Mononuclear cell (primary cell): ENCODE data around the gene UBTD1. TPM values are rescaled to one million over a fixed set of nuclear protein-coding genes. Genes with fewer than 3 reads are reported as not detected.

Experiments used
- H3K27me3 ChIP-seq: 2 replicates; pipeline ENCODE4 v1.6.0; 2011; ENCODE audit warnings: low read length, control low read depth; ENCODE audit not compliant: insufficient read depth
- H3K4me1 ChIP-seq: 2 replicates; pipeline ENCODE4 v1.5.1; 2011; ENCODE audit warnings: mild to moderate bottlenecking, low read length, control low read depth; ENCODE audit not compliant: insufficient read depth
- H3K4me3 ChIP-seq: 2 replicates; pipeline ENCODE4 v1.5.1; 2011; ENCODE audit warnings: mild to moderate bottlenecking, low read length, moderate library complexity
- H3K9me3 ChIP-seq: 2 replicates; pipeline ENCODE4 v1.5.1; 2011; ENCODE audit warnings: low read depth, mild to moderate bottlenecking, control low read depth, low read length
- total RNA-seq: library from RNA; depleted of rRNA; stranded (reverse); fragments of >200 nt; gene quantifications from one replicate; pipeline ENCODE4 v1.2.3, GENCODE V29; 2012

Gene UBTD1
- total RNA-seq, 1 donor = 6.3 TPM

DNA sequence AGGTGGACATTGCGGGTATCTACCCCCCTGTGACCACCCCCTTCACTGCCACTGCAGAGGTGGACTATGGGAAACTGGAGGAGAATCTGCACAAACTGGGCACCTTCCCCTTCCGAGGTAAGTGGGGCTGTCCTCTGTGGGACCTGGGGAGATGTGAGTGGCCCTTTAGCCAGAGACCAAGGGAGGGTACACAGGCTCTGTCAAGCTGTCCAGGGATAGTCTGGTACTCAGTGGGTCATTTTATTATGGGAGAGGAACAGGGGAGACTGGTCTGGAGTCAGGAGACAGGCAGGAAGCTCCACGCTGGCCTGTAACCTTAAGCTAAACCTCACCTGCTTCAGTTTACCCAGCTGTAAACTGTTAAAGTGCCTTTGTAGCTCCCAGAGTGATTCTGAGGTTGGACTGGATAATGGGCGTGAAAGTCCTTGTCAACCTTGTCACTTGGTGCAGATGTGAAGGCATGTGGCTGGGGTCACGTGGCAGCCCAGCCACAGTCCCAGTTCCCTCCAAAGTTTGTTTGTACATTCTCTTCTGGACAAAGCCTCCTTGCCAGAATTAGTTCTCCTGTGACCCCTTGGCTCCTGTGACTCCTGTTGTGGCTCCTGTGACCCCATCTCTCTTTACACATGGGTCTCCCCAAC is 86.2 kb downstream of the UBTD1 start:
- Histone ChIP-seq H3K4me3 (no peak overlapping the region), H3K9me3 (no peaks in the 10 kb centered on the region), H3K4me1 (no peaks in the 10 kb centered on the region), H3K27me3 (no peaks in the 10 kb centered on the region)

DNA sequence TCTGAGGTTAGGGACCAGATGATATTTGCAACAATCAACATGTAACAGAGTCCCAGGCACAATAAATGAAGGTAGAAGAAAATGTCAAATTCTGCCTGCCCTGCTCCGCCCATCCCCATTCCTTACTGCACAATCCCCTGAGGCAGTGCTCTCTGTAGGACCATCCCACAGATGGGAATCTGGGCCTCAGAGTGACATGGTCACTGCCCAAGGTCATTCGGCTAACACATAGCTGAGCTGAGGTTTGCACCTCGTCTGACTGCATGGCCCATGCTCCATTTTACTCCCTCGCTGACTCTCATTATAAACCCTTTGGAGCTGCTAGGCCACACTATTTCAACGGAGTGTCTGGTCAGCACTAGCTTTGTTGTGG is 86.7 kb downstream of the UBTD1 start:
- Histone ChIP-seq H3K4me1 (no peaks in the 10 kb centered on the region), H3K4me3 (no peak overlapping the region), H3K9me3 (no peaks in the 10 kb centered on the region), H3K27me3 (no peaks in the 10 kb centered on the region)

DNA sequence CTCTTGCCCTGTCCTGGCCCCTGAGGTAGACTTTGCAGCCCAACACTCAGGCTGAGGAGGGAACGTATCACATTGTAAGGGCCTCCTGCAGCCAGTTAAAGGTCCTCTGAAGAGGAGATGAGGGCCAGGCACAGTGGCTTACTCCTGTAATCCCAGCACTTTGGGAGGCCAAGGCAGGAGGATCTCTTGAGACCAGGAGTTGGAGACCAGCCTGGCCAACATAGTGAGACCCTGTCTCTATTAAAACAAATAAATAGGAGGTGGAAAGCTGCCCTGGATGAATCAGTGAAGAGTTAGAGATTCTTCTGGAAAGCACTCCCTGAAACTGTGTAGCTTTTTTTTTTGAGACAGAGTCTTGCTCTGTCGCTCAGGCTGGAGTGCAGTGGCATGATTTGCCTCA is 88.5 kb downstream of the UBTD1 start:
- Histone ChIP-seq H3K27me3 (no peaks in the 10 kb centered on the region), H3K4me3 (no peak overlapping the region), H3K4me1 (no peaks in the 10 kb centered on the region), H3K9me3 (no peaks in the 10 kb centered on the region)

DNA sequence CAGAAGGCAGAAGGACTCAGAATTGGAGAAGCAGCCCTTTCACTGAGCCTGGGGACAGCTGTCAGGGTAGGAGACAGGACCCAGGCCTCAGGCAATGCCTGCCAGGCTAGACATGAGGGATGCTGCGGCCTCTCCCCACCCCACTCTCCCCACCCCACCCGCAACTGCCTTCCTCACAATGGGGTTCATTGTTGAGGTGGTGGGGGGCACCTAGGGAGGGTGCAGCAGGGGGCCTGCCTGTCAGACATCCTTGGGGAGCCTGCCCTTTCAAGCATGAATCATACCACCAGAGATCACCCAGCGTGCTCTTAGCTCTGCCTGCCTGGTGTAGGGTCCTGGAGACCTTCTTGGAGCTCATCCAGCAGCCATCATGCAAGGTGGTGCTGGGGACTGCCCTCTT is 90.8 kb downstream of the UBTD1 start, which contains the start of gene C10orf62:
Gene C10orf62, plus strand, starts transcription at position 243 of the 400 bp plus-strand sequence. CDS start 177 bp downstream, outside the sequence.
- Histone ChIP-seq H3K4me3 (no peak within 1 kb of the TSS), H3K9me3 (no peaks in the 10 kb centered on the region), H3K27me3 (no peaks in the 10 kb centered on the region)

DNA sequence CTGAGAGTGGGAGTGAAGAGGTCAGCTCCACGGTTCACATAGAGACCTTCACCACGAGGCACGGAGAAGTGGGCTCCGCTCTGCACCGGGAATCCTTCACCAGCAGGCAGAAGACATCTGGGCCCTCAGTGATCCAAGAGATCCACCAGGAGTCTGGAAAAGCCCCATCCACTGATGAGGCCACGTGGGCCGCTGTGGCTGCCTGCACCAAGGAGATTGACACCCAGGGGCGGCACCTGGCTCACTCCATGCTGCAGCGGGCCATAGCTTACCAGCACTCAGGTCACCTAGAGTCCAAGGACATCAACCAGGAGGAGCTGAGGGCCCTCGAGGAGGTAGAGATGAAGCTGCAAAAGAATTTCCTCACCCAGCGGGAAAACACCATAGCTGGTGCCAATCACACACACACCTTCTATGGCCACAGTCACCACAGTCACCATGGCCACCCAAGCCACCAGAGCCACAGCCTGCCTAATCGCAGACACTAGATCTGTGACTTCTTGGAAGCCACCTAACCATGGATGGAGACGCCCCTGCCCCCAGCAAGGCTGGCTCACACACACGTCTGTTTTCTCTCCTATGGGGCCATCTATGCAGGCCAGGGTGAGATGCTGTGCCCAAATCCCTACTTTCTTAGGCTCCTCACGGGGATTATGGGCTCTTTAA is 91.5 kb downstream of the UBTD1 start:
- Histone ChIP-seq H3K9me3 (no peaks in the 10 kb centered on the region), H3K27me3 (no peaks in the 10 kb centered on the region), H3K4me1 (no peaks in the 10 kb centered on the region), H3K4me3 (no peak overlapping the region)

More for the DNA sequence above, 90.8 kb downstream of the UBTD1 start, which contains the start of gene C10orf62:
- H3K4me1 ChIP-seq = no peaks in the 10 kb centered on the region

DNA sequence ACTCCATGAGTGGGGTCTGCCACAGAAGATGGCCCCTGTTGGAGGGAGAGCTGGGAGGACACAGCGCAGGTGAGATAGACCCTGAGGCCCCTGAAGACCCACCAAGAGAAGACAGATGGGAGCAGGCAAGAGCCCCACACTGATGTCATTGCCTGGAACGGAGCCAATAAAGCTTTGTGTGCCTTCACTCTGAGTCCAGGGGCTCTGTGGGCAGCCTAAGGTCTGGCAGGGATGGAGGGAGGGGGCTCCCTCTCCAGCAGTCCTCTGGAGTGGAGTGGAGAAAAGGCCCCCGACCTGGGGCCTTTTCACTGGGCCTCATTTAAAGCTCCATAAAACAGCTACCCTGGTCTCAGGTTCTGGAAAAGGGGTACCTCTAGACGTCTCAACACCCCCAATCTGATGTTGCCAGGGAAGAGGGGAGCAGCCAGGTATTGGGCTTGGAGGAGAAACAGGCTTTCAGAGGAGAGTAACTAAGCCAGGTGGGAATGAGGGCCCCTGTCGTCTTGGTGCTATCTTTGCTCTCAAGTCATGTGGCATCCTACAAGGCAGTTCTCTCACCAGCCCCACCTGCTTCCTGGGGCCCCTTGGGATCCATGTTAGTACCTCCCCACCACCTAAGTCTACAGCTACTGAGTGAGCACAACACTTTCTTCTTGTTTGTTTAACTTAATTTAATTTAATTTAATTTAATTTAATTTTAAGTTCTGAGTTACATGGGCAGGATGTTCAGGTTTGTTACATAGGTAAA is 92.2 kb downstream of the UBTD1 start:
- H3K9me3 ChIP-seq = no peaks in the 10 kb centered on the region
- no peaks in the 10 kb centered on the region for H3K4me1 ChIP-seq
- H3K4me3 ChIP-seq = no peak overlapping the region
- no peaks in the 10 kb centered on the region for H3K27me3 ChIP-seq

DNA sequence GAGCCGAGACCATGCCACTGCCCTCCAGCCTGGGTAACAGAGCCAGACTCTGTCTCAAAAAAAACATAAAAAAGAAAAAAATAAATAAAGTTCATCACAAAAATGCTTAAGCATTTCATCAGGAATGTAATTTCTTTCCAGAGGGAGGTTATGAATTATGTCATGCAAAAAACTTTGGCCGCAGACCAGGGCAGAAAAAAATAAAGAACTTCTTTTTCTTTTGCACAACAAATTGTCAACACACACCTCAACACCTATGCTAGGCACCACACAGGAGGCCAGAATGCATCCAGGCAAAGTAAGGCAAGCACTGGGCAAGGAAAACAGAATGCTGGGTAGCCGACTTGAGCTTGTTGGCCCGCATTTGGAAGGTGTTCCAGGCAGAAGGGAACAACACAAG is 94.7 kb downstream of the UBTD1 start:
- Histone ChIP-seq H3K9me3 (no peaks in the 10 kb centered on the region), H3K27me3 (no peaks in the 10 kb centered on the region), H3K4me1 (no peaks in the 10 kb centered on the region), H3K4me3 (no peak overlapping the region)

DNA sequence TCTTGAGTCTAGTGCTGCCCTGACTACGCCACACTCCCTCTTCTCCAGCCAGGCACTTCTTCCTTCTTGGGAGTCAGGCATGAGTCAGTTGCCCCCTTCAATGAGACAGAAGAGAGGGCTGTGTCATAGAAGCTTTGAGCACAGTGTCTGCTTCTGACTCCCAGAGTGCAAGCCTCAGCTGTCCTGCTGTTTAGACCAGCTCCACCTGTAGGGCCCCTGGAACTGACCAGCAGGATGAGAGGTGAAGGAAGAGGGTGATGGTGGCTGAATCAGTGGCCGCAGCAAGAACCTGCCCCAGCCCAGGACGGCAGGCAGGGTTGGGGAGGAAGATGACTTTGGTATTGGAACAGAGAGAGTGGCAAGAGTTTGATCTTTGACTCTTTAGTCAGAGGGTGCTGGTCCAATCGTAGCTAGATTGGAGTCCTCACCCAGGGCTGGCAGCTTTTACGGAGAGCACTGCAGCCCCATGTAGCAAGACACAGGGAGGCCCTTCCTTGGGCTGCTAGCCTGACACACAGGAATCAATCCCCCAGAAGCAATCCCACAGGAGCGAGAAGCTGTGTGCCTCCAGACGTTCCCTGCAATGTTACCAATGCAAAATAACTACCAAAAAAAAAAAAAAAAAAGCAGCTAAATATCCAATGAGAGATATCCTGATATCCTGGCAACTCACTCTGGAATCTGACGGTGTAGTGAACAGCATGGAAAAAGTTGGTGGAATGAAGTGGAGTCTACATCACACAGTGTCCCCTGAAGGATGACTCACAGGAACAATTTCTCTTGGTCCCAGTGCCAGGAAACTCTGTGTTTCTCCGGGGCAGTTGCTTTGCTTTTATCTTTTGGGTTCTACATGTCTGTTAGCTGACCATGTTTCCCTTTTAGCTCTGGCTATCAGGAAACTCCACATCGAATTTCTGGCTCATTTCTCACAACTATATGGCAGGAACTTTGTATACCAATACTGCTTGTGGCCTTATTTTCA is 97.7 kb downstream of the UBTD1 start:
- H3K27me3 ChIP-seq = no peaks in the 10 kb centered on the region
- H3K4me3 ChIP-seq = no peak overlapping the region
- H3K9me3 ChIP-seq = no peaks in the 10 kb centered on the region
- H3K4me1 ChIP-seq = no peaks in the 10 kb centered on the region

DNA sequence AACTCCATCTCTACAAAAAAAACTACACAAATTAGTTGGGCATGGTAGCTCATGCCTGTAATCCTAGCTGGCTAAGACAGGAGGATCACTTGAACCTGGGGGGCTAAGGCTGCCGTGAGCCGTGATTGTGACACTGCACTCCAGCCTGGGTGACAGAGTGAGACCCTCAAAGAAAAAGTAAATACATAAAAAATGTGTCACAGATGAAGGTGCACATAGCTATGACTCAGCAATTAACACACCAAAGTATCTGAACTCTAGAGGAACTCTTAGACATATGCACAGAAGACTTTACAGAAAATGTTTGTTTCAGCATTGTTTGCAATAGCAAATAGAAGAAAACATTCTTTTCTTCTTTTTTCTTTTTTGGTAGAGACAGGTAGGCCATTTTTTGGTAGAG is 99.1 kb downstream of the UBTD1 start:
- Histone ChIP-seq H3K27me3 (no peaks in the 10 kb centered on the region), H3K4me3 (no peak overlapping the region), H3K4me1 (no peaks in the 10 kb centered on the region), H3K9me3 (no peaks in the 10 kb centered on the region)

DNA sequence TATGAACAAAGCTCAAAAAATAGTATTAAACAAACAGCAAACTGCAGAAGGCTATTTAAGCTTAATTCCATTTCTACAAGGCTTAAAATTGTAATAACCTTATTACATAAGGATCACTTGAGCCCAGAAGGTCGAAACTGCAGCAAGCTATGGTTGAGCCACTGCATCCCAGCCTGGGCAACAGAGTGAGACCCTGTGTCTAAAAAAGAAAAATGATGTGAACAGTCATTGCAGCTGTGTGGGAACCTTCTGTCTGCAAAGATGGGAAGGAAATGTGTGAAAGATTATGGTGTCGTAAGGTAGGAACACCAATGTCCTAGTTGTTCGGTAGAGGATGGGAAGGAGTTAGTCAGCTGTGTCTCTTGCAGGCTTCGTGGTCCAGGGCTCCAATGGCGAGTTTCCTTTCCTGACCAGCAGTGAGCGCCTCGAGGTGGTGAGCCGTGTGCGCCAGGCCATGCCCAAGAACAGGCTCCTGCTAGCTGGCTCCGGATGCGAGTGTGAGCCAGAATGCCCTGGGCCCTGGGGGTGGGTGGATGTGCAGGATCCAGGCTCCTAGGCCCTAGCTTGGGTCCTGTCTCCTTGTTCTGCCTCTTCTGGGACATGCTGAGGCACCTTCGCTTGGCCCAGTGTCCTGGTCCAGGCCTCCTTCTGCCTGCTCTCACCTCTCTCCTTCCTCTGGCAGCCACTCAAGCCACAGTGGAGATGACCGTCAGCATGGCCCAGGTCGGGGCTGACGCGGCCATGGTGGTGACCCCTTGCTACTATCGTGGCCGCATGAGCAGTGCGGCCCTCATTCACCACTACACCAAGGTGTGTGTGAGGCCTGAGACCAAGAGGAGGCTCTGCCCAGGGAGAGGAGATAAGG is 99.9 kb downstream of the UBTD1 start:
- Histone ChIP-seq H3K4me3 (no peak overlapping the region), H3K27me3 (no peaks in the 10 kb centered on the region), H3K9me3 (no peaks in the 10 kb centered on the region), H3K4me1 (no peaks in the 10 kb centered on the region)

DNA sequence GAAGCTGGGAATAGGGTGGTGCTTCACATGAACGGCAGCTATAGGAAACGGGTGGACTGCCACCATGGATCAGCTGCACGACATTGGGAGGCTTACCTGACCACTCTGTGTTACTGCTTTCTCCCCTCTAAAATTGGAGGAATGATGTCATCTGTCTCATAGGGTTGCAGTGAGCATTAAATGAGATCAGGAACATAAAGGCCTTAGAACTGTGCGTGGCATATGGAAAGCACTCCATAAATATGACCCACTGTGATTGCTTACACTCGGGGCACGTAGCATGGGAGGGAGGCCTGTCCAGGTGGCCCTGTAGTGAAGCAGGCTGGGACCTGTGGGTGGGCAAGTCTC is 100.5 kb downstream of the UBTD1 start:
- Histone ChIP-seq H3K4me3 (no peak overlapping the region), H3K4me1 (no peaks in the 10 kb centered on the region), H3K9me3 (no peaks in the 10 kb centered on the region), H3K27me3 (no peaks in the 10 kb centered on the region)

DNA sequence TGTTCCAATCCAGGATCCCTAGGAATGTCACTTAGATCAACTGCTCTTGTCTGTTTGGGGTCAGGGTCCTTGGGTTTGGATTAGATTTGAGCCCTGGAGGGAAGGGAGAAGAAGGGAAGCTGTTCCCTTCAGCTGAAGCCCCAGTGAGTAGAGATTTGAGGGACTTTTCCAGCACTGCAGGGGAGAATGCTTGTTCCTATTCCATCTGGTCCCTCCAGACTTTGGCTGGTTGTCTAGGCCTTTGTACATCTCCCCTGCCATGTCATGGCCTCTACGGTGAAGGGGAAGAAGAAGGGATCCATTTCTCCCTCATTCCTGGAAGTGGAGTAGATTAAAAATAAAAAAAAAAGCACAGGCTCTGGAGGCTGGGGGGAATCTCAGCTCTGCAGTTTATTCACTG is 101.9 kb downstream of the UBTD1 start:
- Histone ChIP-seq H3K4me1 (no peaks in the 10 kb centered on the region), H3K9me3 (no peaks in the 10 kb centered on the region), H3K27me3 (no peaks in the 10 kb centered on the region), H3K4me3 (no peak overlapping the region)

DNA sequence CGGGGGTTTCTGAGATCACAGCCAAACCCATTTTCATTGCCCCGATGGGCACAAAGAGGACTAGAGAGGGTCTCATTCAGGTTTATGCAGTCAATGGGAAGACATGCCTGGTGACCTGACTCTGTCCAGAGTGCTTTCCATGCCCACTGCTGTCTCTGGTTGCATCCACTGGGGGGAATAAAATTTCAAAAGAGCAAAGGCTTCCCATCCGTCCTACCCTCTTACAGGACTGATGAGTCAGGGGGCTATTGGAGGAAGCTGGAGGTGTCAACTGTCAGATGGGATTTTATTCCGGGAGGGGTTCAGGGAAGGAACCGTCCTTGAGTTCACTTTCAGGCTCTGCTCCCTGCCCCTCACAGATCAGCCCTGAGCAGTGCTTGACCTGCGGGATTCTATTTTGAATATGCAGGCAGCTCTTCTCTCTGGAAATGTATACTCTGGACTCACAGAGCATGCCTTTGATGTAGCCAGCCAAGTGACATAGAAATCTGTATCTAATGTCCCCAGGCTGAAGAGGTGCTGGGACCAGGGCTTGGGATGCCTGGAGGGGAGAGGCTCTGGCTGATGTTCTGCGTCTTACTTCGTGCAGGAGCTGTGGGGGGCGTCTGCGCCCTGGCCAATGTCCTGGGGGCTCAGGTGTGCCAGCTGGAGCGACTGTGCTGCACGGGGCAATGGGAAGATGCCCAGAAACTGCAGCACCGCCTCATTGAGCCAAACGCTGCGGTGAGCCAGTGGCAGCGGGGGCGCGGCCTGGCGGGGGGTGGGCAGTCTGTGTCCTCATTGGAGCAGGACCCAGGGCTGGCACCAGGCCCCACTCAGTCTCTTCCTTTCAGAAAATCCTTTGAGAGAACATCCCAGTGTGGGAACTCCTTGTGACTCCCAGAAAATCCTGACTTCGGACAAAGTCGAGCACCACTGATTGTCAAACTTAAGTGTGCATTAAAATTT is 102.8 kb downstream of the UBTD1 start:
- Histone ChIP-seq H3K4me3 (no peak overlapping the region), H3K27me3 (no peaks in the 10 kb centered on the region), H3K4me1 (no peaks in the 10 kb centered on the region), H3K9me3 (no peaks in the 10 kb centered on the region)
